H4 (cell line): ENCODE measurements around the gene RGS3. TPM values are rescaled to one million over a fixed set of nuclear protein-coding genes. Genes with fewer than 3 reads are reported as not detected.
A peak's percentile ranks its signal among the peaks of the same experiment; 100 is the strongest.

Experiments
- DNase-seq: peaks from one replicate; pipeline ENCODE4 v3.0.0-alpha.2; 2015; ENCODE audit warnings: low spot score
- total RNA-seq: library from RNA; depleted of rRNA; stranded (reverse); fragments of >200 nt; shearing (Covaris generic); gene quantifications from 2 replicates; pipeline ENCODE4 v1.2.3, GENCODE V29; 2014

RGS3 gene
- total RNA-seq, 1 experiment from 2014 or later: 36.4 TPM

DNA sequence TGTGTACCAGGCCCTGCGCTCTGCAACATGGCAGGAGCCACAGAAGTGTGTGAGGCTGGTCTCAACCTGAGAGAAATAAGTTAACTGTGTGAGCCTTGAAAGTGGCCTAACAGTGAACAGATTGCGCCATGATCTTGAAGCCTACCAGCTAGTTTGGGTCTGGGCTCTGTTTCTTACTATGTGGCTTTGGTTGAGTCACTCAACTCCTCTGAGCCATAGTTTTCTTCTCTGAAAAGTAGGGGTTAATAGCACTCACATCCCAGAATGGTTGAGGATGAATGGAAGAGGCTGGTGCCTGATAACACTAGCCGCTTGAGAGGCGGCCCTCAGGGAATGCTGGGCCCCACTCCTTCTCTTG is 121.5 kb downstream of the RGS3 start:
- DNase-seq: no peak

DNA sequence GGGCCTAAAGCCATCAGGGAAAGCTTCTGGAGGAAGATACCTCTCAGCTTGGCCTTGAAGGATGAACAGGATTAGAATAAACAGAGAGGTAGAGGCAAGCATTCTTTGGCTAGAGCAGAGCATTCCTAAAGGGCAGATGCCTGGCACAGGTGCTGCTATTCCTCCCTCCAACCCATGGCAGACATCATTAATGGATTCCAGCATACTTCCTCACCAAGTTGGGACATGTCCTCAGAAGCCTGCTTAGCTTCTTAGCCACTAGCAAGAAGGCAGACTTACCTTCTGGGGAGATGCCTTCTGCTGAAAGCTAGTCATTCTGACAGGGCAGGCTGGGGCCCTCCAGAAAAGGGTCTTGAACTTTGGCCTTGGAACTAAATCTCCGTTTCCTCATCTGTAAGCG is 122.0 kb downstream of the RGS3 start:
- no peak for DNase-seq

DNA sequence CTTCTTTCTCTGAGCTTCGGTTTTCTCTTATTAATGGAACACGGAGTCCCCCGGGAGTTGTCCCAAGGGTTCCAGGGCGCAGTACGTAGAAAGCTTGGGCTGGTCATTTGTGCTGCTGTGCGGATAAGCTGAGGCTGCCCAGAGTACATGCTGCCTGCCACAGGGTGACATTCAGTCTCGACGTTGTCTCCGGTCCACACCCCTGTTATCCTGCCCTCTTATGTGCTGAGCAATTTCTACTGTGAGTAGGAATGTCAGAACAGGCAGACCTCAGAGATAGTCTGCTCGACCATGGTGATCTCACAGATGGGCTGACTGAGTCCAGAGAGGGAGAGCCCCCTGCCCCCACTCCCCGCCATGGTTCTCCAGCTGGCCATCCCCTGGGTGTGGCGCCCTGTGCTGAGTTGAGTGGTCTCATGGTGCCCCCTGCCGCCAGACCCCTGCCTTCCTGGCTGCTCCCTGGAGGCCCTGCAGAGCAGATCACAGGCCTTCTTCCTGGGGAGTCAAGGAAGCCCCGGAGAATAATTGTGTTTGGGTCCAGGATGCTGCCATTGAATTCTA is 124.0 kb downstream of the RGS3 start:
- DNase-seq: no peak

DNA sequence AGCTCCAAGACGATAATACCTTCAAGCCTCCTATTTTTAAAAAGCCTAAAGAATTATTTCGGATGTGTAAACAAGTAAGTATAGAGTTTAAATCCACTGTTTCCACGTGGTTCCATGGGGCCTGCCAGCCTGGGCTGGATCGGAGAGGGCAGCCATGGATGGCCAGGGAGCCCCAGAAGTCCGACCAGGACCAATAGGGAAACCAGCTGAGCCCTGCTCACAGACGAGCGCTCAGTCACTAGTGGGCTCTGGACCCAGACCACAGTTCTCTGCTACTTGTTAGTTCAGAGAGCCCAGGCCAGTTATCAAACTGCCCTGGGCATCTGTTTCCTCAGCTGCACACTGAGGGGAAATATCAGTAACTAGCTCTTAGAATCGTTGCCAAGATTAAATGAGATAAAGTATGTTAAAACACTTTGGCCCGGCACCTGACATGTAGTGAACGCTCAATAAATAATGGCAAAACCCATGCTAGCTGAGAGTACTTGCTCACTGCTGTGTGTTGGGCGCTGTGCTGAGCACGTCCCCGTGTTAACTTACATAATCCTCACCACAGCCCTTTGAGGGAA is 124.8 kb downstream of the RGS3 start:
- no peak for DNase-seq

DNA sequence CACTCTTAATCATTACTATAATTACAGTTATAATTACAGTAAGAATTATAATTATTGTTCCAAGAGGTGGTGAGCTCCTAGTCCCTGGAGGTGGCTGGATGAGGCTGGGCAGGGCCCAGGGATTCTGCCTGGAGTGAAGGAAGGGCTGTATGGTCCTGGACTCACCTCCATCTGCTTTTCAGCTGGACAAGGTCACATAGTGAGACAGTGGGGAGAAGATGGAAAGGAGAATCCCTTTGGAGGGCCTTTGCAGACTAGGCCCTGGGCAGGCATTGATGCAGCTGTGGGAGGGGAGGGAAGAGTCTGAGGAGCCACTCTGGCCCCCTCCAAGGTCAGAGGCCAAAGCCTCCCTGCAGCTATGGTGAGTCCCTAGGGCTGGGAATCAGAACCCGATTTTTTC is 125.4 kb downstream of the RGS3 start:
- DNase-seq: no peak

DNA sequence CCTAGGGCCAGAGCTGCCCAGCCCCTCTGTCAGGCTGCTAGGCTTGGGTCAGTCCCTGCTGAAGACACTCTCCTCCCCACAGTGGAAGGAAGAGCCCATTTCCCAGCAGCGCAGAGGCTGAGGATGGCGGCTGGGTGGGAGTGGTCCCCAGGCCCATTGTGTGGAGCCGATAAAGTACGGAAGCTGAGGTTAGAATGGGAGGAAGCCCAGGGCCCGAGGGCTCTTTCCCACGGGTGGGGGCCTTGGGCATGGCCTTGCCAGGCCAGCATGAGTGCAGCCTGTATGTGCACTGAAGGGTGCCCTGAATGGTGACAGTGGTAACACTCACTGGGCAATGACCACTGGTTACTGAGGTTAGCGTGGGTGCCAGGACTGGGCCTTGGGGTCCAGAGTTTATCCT is 125.9 kb downstream of the RGS3 start:
- no peak for DNase-seq

DNA sequence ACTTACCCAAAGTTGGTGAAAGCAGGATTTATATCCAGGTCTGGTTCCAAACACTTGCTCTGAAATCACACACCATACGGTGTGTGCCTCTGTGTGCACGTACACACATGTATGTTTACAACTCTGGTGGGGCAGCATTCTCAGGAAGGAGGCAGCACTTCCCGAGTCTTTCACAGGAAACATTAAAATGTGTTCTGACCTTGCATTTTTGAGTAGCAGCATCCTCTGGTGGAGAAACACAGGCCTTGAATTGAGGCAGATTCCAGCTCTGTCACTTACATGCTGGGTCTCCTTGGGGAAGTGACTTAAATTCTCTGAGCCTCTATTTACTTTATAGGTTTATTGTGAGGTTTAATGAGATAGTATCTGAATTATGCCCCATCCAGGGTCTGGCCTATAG is 126.4 kb downstream of the RGS3 start:
- DNase-seq: peak; percentile 42

DNA sequence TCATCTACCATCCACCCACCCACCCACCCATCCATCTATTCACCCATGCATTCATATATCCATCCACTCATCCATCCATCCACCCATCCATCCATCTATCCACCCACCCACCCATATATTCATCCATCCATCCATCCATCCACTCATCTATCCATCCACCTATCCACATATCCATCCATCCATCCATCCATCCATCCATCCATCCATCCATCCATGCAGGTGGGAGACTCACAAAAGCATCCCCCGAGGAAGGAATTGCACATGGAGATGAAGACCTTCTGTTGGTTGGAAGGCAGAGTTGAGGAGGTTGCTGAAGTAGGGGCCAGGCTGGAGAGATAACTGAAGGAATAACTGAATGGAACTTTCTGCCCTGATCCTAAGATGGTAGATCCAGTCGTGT is 126.9 kb downstream of the RGS3 start:
- no peak for DNase-seq

DNA sequence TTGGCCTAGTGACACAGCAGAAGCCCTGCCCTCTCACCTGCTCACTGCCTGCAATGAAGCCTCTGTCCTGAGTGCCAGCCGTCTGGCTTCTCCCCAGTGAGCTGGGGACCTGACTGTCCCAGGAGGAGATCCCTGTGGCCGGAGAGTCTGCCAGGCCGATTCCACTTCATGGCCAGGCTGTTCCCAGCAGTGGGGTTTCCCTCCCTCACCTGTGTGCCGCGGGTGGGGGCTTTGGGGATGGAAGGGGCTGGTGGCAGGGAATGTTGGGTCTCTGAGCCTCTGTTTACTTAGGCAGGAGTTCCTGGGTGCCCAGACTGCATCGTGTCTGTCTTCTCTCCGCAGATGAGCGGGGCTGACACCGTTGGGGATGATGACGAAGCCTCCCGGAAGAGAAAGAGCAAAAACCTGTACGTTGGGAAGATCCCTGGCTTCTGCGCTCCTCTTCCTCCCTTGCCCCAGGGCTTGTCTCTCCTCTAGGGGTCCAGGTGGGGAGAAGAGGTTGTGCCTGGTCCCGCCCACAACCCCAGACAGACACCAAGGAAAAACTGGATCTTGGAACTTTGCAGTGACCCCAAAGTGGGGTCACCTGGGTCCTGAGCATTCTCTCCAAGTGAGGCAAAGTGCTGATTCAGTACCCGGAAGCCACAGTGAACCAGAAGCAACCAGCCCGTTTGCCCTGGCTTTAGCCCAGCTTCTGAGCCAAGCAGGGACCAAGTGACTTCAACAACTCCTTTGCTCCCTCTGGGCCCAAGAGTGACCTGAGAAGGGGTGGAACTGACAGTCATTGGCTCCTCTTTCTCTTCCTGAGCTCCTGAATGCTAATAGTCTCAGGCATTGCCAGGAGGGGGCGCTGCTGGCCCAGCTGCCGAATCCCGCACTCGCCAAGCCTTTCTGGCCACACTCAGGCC is 127.7 kb downstream of the RGS3 start:
- peak; percentile 59 for DNase-seq

DNA sequence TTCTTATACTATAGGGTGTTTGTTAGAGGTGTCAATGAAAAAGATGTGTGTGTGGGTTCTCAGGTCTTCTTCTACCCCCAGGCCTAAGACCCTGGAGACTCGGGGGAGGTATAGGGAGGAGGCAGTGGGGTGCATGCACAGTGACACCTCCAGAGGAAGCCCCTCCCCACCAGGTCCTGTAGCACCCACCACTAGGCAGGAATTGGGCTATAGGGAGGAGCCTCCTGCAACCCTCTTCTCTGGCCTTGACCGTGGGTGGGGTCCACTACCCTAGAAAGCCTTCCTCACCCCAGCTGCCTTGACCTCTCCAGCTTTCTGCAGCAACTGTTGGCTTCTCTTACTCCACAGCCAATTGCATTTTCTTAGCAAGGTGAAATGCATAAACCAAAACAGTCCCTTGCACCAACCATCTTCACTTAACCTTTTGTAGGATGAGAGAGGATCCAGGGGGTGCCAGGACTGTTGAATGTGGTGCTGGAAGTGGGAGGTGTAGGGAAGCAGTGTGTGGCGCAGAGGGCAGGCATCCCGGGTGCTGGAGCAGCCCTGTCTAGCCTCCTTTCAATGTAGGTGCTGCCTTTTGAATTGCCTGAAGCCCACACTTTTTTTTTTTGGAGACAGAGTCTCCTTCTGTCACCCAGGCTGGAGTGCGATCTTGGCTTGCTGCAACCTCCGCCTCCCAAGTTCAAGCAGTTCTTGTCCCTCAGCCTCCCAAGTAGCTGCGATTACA is 128.5 kb downstream of the RGS3 start:
- DNase-seq: no peak

DNA sequence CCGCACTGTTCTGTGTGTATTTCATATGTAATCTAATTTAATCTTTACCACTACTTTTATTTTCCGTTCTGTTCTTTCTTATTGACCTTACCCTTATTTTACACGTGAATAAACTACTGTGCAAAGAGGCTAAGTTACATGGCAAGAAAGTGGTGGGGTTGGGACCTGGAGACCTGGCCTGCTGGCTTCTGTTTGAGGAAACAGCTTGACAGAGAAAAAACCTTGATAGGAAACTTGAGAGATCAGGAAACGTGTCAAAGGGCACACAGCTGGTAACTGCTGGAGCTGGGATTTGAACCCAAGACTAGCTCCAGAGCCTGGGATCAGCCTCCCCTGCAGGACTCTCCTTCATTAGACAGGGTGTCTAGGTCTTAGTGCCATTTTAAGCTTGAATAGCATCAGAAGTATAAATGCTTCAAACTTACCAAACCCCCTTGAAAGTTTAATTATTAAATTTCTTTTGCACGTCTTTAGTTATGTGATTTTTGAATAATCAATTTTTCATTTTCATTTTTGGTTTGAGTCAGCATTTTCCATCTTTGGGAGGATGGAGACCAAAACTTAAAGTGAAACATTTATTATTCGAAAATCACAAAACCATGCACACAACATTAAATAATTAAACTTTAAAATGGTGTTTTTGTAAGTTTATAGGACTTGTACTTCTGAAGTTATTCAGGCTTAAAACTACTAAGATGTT is 129.5 kb downstream of the RGS3 start:
- DNase-seq: no peak

DNA sequence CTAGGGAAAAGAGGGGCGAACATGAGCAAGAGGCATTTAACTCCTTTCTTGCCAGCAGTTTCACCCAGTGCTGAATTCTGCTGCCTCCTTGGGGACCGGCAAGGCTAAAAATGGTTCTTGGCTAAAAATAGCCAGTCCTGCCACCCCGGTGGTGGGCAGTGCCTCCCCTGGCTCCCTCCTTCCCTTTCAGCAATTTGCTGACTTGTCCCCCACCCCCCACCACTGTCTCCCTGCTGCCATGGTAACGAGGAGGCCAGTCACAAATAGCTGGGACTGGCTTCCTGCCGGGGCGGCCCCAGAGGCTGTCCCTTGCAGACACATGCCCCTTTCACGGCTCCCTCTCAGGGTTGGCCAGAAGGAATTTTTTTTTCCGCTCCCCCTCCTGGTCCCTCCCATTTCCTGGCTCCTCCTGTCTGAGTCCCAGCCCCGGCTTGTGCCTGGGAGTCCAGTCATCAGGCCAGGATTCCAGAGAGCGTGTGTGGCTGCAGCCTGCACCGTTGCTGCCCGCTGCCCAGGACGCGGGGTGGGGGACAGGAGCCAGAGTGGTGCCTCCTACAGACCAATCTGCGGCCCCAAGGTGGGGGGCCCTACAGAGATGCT is 130.3 kb downstream of the RGS3 start:
- peak; percentile 97 for DNase-seq

DNA sequence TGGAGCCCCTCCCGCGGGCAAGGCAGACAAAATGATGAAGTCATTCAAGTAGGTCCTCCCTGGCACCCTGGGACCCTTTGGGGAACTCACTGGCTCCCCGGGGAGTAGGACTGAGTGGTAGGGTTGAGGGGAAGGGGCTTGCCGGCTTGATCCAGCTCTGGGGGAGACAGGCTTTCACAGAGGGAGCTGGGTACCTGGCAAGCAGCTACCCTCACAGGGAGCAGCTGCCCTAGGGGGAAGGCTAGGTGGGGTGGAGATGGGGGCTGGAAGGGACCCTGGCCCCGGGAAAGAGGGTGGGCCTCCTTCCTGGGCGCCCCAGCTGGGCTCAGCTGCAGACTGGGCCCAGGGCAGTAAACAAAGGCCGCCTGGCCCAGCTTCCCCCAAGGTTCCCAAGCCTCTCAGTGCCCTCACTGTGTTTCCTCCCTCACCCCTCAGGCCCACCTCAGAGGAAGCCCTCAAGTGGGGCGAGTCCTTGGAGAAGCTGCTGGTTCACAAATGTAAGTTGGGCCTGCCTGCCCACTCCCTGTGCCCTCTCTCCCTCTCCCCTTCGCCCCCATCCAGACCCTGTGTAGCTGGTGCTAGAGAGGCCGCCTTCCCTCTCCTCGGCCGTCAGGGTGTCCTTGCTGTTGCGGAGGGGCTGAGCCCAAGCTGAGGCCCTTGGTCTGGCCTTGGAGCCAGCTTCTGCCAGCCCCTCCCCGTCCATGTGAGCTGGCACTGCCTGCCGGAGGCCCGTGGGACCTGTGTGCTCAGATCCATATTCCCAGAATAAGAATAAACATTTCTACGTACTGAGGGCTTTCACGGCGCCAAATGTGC is 131.2 kb downstream of the RGS3 start:
- no peak for DNase-seq

DNA sequence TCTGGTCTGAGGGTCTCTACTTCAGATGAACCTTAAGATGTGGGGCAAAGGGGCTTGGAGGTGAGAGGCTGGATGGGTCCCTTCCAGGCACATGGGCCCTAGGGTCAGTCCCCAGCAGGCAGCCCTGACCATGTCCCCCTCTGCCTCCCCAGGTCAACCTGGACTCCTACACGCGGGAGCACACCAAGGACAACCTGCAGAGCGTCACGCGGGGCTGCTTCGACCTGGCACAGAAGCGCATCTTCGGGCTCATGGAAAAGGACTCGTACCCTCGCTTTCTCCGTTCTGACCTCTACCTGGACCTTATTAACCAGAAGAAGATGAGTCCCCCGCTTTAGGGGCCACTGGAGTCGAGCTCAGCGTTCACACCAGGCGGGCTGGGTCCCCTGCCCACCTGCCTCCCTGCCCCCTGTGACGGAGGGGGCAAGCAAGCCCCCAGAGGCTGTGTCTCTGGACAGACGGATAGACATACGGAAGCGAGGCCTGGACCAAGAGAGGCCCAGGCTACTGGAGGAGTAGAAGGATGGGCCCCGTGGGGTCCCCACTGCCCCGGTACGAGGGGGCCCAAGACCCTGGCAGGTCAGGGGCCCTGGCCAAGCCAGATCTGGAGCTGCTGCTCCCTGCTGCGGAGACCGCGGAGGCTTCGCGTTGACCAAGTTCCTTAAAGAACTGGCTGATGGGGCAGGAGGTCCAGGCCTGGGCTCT is 133.2 kb downstream of the RGS3 start:
- no peak for DNase-seq

DNA sequence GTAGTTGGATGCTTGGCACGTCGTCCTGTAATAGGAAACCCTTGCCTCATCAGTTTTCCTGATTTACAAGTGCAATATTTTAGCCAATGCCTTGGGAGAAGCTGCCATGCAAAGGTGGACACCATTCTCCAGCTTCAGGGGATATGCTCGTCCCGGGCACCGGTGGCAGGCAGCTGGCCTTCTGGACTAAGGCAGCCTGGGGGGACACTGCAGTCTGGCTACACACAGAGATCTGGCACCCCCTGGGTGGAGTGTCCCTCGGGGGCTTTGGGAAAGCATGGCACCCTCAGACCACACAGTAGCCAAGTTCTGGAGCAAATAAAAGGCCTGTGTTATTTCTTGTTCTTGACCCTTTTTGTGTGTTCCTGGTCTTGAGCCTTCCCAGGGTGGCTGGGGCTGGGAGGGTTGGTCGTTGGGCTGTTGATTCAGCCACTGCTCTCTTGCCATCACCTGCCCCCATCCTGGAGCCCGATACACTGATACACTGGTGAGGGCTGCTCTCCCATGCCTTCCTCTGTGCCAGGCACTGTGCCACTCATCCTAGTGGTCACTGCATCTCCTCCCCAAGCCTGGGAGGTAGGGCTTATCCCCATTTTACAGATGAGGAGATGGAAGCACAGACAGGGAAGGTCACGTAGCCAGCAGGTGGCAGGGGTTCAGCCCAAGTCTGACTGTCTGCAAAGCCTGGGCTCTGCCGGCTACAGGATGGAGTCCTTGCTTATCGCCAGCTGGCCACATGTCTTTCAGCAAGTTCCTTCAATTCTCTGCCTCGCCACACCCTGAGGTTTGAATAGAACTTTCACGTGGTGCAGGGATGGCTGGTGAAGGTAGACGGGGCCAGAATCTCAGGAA is 134.1 kb downstream of the RGS3 start:
- no peak for DNase-seq

DNA sequence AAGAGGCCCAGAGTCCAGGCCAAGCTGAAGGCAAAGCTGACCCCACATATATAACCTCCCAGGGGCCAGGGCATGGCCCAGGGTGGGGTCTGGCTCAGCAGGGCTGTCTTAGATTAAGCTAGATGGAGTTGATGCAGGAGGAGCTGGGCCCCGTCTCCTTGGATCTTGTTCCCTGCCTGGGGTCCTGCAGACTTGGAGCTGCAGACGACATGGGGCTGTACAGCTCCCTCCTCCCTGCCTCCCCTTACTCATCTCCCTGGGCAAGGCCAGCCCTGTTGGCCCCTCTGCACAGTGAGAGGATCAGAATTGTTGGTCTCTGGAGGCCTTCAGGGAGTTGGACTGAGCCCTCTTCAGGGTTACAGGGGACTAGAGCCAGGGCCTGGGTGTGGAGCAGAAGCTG is 134.9 kb downstream of the RGS3 start:
- no peak for DNase-seq

DNA sequence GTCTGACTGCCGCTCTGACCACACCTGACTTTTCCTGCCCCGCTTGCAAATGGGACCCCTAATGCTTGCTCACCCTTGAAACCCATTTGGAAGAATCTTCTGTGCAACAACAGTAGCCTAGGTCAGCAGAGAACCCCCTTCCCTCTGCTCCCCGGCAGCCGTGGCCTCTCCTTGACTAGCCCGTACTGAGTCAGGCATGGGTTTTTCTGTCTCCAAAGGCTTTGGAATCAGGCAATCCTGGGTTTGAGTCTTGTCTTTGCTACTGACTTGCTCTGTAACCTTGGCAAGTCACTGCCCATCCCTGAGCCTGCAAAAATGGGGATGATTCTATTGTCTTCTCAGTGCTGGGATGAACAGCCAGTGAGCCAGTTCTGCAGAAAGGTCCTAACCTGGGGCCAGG is 135.4 kb downstream of the RGS3 start:
- no peak for DNase-seq

DNA sequence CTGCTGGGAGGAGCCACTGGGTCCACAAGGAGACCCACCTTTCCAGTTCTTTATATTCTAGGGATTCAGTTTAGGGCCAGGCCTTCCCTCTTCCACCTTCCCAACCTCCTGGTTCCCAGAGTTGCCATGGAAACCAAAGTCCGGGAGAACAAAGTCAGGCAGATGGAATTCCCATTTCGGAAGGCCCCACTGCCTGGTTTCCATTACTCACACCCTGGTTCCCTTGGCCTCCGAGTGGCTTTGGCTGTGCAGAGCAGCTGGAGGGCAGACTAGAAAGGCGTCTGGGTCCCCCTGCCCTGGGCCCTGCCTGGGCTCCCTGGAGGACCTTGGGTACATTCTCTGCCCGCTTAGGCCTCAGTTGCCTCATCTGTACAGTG is 136.1 kb downstream of the RGS3 start:
- DNase-seq: no peak
